OCI-M1 (cell line): ENCODE results near the gene PRXL2A.
"Not testable (repeated sequence)": the region's sequence is repeated elsewhere in the genome, so short reads cannot be mapped to it uniquely, and the experiment has no call there.

Source experiments
- DNase-seq: peaks from one replicate; lab custom pipeline; 2025; lab: John Stamatoyannopoulos, UW

PRXL2A gene

DNA sequence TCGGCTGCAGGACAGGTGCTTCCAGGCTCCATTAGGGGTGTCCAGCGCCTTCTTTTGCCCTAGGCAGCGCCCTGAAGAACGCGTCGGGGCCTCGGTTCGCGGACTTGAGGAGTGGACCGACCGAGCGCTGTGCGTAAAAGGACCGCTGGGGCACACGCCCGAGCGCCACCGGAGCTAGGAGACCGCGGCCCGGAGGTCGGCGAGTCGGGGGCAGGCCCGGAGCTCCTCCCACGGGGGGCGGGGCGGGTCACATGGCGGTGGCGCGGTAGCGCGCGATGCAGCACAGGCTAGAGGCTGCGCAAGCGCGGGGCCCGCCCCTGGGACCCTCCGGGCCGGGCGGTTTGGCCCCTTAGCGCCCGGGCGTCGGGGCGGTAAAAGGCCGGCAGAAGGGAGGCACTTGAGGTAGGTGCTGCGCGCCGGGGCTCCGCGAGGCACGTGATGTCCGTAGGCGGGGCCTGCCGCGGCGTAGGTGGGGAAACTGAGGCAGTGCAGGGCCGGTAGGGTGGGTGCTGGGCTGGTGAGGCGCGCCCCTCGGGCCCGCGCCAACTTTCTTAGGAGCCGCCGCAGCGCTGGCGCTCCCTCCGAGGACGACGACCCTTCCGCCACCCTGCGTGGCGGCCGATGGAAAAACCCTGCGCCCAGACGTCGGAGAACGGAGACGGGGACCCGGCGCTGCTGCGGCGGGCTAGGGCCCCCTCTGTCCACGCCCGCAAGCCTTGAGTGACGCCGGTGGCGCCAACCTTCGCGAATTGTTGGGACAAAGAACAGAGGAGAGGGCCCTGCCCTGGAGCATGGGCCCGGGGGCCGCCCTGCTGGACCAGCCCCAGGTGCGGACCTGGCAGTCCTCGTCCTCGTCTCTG is at the start of gene PRXL2A:
Gene PRXL2A (plus strand): TSS at position 310 of the 860 bp plus-strand sequence. CDS start 11,917 bp downstream, outside the sequence.
- DNase-seq, result peak; percentile 82

DNA sequence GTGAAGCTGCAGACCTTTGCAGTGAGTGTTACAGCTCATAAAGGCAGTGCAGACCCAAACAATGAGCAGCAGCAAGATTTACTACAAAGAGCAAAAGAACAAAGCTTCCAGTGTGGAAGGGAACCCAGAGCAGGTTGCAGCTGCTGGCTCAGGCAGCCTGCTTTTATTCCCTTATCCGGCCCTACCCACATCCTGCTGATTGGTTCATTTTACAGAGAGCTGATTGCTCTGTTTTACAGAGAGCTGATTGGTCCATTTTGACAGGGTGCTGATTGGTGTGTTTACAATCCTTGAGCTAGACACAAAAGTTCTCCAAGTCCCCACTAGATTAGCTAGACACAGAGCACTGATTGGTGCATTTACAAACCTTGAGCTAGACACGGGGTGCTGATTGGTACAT is 49.4 kb upstream of the PRXL2A start:
- not testable (repeated sequence) for DNase-seq

DNA sequence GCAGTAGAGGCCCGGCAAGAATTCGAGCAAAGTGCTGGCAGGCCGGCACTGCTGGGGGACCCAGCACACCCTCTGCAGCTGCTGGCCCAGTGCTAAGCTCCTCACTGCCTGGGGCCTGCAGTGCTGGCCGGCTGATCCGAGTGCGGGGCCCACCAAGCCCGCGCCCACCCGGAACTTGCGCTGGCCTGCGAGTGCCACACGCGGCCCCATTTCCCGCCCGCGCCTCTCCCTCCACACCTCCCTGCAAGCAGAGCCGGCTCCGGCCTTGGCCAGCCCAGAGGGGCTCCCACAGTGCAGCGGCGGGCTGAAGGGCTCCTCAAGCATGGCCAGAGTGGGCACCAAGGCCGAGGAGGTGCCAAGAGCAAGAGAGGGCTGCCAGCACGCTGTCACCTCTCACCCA is 48.7 kb upstream of the PRXL2A start:
- DNase-seq, result no peak

DNA sequence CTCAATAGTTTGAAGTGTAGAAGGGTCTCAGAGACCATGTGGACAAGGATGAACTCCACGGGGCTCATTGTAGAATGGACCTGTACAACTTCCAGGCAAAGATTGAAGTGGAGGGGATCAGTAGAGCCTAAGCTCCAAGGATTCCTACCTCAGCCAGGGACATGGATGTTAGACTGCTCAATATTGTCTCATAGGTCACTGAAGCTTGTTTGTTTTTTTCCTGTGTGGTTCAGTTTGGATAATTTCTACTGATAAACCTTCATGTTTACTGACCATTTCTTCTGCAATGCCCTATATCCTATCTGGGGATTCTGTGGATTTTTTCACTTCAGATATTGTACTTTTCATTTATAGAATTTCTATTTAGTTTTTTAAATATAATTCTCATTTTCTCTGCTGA is 42.8 kb upstream of the PRXL2A start:
- DNase-seq, result no peak

GRCh38 chr10:80371467-80371866 is 36.9 kb upstream of the PRXL2A start:
- DNase-seq, result no peak

DNA sequence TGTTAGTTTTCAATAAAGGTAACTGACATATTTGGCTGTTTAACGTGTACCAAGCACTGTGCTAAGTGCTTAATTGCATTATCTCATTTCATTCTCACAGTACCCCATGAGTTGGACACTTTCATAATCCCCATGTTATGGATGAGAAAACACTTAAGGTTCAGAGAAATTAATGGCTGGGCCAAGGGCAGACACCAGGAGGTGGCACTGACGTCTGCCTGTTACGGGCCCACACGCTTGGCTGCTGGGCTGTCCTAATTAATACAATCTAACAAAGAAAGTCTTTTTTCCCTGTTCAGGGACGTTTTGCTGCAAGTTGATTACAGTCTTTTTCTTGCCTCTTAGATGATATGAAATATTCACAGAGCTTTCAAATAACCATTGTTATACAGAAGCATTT is 35.7 kb upstream of the PRXL2A start:
- DNase-seq, result no peak

GRCh38 chr10:80373502-80373901 is 34.8 kb upstream of the PRXL2A start:
- peak; percentile 41 for DNase-seq

- no peak for DNase-seq
Measured at GRCh38 chr10:80379701-80380100, 28.6 kb upstream of the PRXL2A start.

- no peak for DNase-seq
Measured at GRCh38 chr10:80380185-80380584, 28.2 kb upstream of the PRXL2A start.

GRCh38 chr10:80382989-80383388 is 25.4 kb upstream of the PRXL2A start:
- peak; percentile 85 for DNase-seq

- no peak for DNase-seq
Measured at GRCh38 chr10:80390740-80391139, 17.6 kb upstream of the PRXL2A start.

DNA sequence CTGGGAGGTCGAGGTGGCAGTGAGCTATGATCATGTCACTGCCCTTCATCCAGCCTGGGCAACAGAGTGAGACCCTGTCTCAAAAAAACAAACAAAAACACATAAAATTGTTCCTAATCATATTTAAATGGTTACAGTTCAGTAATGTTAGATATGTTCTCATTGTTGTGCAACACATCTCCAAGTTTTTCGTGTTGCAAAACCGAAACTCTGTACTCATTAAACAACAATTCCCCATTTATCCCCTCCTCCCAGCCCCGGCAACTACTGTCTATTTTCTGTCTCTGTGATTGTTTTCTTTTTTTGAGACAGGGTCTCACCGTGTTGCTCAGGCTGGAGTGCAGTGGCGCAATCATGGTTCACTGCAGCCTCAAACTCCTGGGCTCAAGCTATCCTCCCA is 16.1 kb upstream of the PRXL2A start:
- DNase-seq, result no peak

DNA sequence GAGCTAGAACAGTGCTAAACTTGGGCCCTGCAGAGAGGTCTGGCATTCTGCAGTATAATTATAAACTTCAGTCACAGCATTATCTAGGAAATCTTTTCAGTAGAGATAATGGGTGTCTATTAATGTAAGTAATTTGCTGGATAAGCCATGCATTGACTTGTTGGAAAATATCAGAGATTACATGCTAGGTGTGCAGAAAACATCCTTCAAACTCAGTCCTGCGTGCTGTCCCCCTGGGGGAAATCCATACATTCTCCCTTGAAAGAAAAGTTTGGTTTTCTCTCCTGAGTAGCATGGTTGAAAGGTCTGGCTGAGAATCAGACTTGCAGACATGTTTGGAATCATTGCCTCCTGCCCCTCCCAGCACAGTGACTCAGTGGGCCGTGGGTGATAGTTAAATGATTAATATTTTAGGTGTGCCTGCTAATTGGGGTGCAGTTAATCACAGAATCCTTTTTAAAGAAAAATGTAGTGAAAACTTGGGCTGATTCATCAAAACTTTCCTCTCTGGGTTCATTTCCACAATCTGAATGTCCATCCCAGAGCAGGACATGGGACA is 13.9 kb upstream of the PRXL2A start:
- no peak for DNase-seq

DNA sequence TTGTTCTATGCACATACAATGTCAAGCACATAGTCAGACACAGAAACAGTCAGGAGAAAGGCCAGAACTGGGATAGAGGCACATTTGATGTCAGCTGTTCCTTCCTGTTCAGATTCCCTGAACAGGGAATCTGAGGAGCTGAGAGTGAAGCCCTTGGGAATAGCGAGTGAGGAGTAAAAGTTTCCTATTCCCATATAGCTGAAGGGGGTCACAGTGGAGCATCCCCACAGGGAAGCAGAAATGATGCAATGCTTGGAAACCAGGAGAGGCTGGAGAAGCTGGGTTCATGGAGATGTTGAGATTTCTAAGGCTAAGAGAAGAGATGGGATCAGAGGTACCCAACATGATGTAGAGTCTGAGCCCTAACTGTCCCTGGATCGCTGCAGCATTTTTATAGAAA is 11.3 kb upstream of the PRXL2A start:
- no peak for DNase-seq

- DNase-seq, result no peak
Measured at GRCh38 chr10:80400136-80400804, 8.1 kb upstream of the PRXL2A start.

DNA sequence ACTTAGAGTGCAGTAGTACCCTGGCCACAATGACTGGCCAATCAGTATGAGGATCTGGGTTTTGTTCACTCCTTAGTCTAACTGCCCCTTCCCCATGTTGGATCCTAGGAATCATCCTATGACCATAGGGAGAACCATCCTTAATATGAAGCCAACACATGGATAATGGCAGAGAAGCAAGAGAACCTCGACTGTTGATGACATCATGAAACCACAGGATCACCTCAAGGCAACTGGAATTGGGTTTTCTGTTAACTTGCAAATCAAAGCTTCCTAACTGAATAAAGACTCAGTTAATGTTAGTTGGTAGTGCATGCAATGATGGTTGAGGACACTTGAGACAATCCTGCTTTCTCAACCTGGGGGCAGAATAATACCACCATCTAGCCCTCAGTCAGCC is 3.3 kb upstream of the PRXL2A start:
- DNase-seq, result no peak

GRCh38 chr10:80405626-80406025 is 2.7 kb upstream of the PRXL2A start:
- DNase-seq, result no peak

- DNase-seq, result no peak
Measured at GRCh38 chr10:80406204-80406603, 2.1 kb upstream of the PRXL2A start.

- DNase-seq, result no peak
Measured at GRCh38 chr10:80407812-80408241, 524 bp upstream of the PRXL2A start.

- DNase-seq, result no peak
Measured at GRCh38 chr10:80409121-80409520, 770 bp downstream of the PRXL2A start.

GRCh38 chr10:80410122-80410521 is 1.8 kb downstream of the PRXL2A start:
- DNase-seq, result no peak

GRCh38 chr10:80410578-80411145 is 2.3 kb downstream of the PRXL2A start:
- DNase-seq, result peak; percentile 85

DNA sequence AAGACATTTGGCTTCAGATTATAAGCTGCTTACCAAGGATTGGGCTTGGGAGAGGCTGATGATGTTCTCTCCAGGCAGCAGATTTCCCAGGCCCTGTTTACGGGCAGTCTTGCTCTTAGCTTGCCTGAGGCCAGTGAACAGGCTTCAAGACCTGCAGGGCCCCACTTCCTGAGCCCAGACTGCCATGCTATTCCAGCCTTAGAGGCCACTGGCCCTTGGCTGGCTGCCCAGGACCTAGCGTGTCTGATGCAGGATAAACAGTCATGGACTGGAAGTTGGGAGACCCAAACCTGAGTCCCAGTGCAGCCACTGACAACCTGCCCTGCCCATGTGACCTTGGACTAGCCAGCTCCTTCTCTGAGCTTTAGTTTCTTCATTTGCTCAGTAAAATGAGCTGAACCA is 2.9 kb downstream of the PRXL2A start:
- peak; percentile 30 for DNase-seq
